Common myeloid progenitor, CD34-positive (primary cell): ENCODE results near the gene SCFD1.
"Not testable (repeated sequence)": the region's sequence is repeated elsewhere in the genome, so short reads cannot be mapped to it uniquely, and the experiment has no call there.

Source experiments
- CTCF ChIA-PET: fragments of 350-600 bp; sonication (Branson Sonifier 250); formaldehyde crosslinking; loops from one replicate; lab custom pipeline; 2021; ENCODE audit warnings: antibody characterized with exemption; lab: Charles Lee
- POLR2A ChIA-PET: fragments of 350-600 bp; sonication (Branson Sonifier 250); formaldehyde crosslinking; loops from one replicate; lab custom pipeline; 2021; ENCODE audit warnings: antibody characterized with exemption; lab: Charles Lee
- DNase-seq, 3 donors: peaks; one replicate each; pipeline versions ENCODE4 v3.0.0 to v3.0.0-alpha.2; 2013
- H3K27ac ChIP-seq, 2 experiments: 1 replicate in 1 of 2; 2 replicates in 1 of 2; pipeline ENCODE4 v1.7.0; 2013; ENCODE audit warnings: inconsistent platforms in 2 of 2, low read length in 2 of 2, mild to moderate bottlenecking in 2 of 2, low read depth in 1 of 2, moderate library complexity in 1 of 2; ENCODE audit not compliant: severe bottlenecking in 2 of 2, insufficient read depth in 1 of 2, poor library complexity in 1 of 2
- H3K27me3 ChIP-seq, 5 experiments: replicated peaks in 2 of 5; 1 replicate in 3 of 5; 2 replicates in 2 of 5; pipeline versions ENCODE4 v1.6.1 to v1.7.0; 2013; ENCODE audit warnings: low read length in 4 of 5, mild to moderate bottlenecking in 2 of 5, moderate library complexity in 2 of 5, inconsistent platforms in 1 of 5; ENCODE audit not compliant: insufficient read depth in 5 of 5, control insufficient read depth in 4 of 5
- H3K36me3 ChIP-seq, 4 experiments: 1 replicate in 2 of 4; 2 replicates in 2 of 4; pipeline versions ENCODE4 v1.6.1 to v1.7.0; 2013; ENCODE audit warnings: low read length in 3 of 4, control low read depth in 1 of 4, mild to moderate bottlenecking in 1 of 4; ENCODE audit not compliant: control insufficient read depth in 4 of 4, insufficient read depth in 4 of 4
- H3K4me1 ChIP-seq, 4 experiments: 1 replicate in 3 of 4; 2 replicates in 1 of 4; pipeline versions ENCODE4 v1.6.1 to v1.7.1; 2013; ENCODE audit warnings: low read length in 3 of 4, mild to moderate bottlenecking in 3 of 4, control low read depth in 1 of 4, inconsistent platforms in 1 of 4, moderate library complexity in 1 of 4; ENCODE audit not compliant: control insufficient read depth in 4 of 4, insufficient read depth in 4 of 4; ENCODE audit errors: control extremely low read depth in 1 of 4
- H3K4me3 ChIP-seq, 7 experiments: 1 replicate in 4 of 7; 2 replicates in 3 of 7; pipeline versions ENCODE4 v1.5.1 to v1.7.0; 2013; ENCODE audit warnings: mild to moderate bottlenecking in 7 of 7, low read length in 6 of 7, moderate library complexity in 6 of 7, inconsistent platforms in 2 of 7, low read depth in 2 of 7, control low read depth in 1 of 7; ENCODE audit not compliant: insufficient read depth in 4 of 7, control insufficient read depth in 1 of 7; ENCODE audit errors: extremely low read depth in 1 of 7
- H3K9me3 ChIP-seq, 5 experiments: 1 replicate in 4 of 5; 2 replicates in 1 of 5; pipeline versions ENCODE4 v1.6.1 to v1.7.1; 2013; ENCODE audit warnings: low read length in 4 of 5, mild to moderate bottlenecking in 2 of 5, inconsistent platforms in 1 of 5, low read depth in 1 of 5, moderate library complexity in 1 of 5; ENCODE audit not compliant: control insufficient read depth in 4 of 5, insufficient read depth in 2 of 5; ENCODE audit errors: control extremely low read depth in 1 of 5
- WGBS: methylation state at CpG from one replicate; pipeline ENCODE4 v1.1.5; 2013; ENCODE audit not compliant: insufficient coverage; 5-methylcytosine and 5-hydroxymethylcytosine counted together

The SCFD1 gene

GRCh38 chr14:30624132-30624423 lies 2.0 kb downstream of the SCFD1 start:
- Histone ChIP-seq H3K9me3 (no peaks in the 10 kb centered on the region), H3K27ac (no peak overlapping the region), H3K4me3 (peak overlapping the region in 2 of 7 experiments; percentile 24 to 90), H3K4me1 (peaks cover 6 to 31% (median 15%) of the 10 kb centered on the region in 4 experiments), H3K36me3 (peaks cover 0 to 7% (median 1%) of the 10 kb centered on the region in 4 experiments), H3K27me3 (no peaks in the 10 kb centered on the region)
- CTCF ChIA-PET, result no interaction called here
- no peak for DNase-seq
- 97% methylated on average over 4 of the region's 5 CpGs for WGBS
- POLR2A ChIA-PET, result no interaction called here

- no peak overlapping the region for H3K4me3 ChIP-seq
- CTCF ChIA-PET, result no interaction called here
- H3K27me3 ChIP-seq, result no peaks in the 10 kb centered on the region
- peaks cover 0 to 7% (median 2%) of the 10 kb centered on the region in 4 experiments for H3K36me3 ChIP-seq
- no peaks in the 10 kb centered on the region for H3K9me3 ChIP-seq
- WGBS, result 100% methylated on average over 1 of the region's 3 CpGs
- H3K4me1 ChIP-seq, result peaks cover 6 to 31% (median 15%) of the 10 kb centered on the region in 4 experiments
- DNase-seq, result no peak
- POLR2A ChIA-PET, result no interaction called here
- no peak overlapping the region for H3K27ac ChIP-seq
Measured at GRCh38 chr14:30625533-30625932, 3.4 kb downstream of the SCFD1 start.

DNA sequence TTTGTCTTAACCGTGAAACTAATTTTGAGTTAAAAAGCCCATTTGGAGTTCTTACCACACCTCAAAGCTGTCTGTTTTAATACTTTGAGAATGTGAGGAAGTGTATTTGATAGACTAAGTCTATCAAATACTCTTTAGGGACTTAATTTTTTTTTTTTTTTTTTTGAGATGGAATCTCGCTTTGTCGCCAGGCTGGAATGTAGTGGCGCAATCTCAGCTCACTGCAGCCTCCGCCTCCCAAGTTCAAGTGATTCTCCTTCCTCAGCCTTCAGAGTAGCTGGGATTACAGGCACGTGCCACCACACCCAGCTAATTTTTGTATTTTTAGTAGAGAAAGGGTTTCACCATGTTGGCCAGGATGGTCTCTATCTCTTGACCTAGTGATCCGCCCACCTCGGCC lies 7.3 kb downstream of the SCFD1 start:
- POLR2A ChIA-PET, result not testable (repeated sequence)

GRCh38 chr14:30630248-30630647 lies 8.1 kb downstream of the SCFD1 start:
- peaks cover 4 to 26% (median 16%) of the 10 kb centered on the region in 4 experiments for H3K36me3 ChIP-seq
- H3K9me3 ChIP-seq, result no peaks in the 10 kb centered on the region
- H3K27me3 ChIP-seq, result no peaks in the 10 kb centered on the region
- no peak overlapping the region for H3K27ac ChIP-seq
- peaks cover 0 to 3% (median 0%) of the 10 kb centered on the region in 4 experiments for H3K4me1 ChIP-seq
- ChIA-PET CTCF (no interaction called here), POLR2A (no interaction called here)
- H3K4me3 ChIP-seq, result no peak overlapping the region
- no peak for DNase-seq

More for the DNA sequence above, 7.3 kb downstream of the SCFD1 start:
- H3K36me3 ChIP-seq, result peaks cover 0 to 18% (median 11%) of the 10 kb centered on the region in 4 experiments
- WGBS, result 100% methylated on average over 3 of the region's 8 CpGs
- H3K4me3 ChIP-seq, CTCF ChIA-PET, DNase-seq, H3K27me3 ChIP-seq, H3K27ac ChIP-seq, H3K9me3 ChIP-seq, H3K4me1 ChIP-seq: not testable (repeated sequence)

DNA sequence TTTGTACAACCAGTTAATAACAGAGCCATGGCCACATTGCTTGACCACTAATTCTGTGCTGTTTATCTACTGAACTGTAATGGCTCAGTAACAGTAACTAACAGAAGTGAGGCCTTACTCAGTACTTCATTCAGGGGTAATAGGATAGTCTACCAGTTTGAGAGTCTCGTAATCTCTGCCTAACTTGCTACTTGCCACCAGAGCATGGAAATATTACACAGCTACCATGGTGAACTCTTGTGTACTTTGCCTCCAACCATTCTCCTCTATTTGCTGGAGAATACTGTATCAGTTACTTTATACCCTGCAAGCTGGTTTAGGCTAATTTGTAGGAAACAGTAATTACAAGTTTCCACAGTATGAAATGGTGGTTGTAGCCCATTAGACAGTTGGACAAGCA lies 10.6 kb downstream of the SCFD1 start:
- Histone ChIP-seq H3K4me3 (no peak overlapping the region), H3K9me3 (no peaks in the 10 kb centered on the region), H3K4me1 (no peaks in the 10 kb centered on the region), H3K36me3 (peaks cover 10 to 48% (median 20%) of the 10 kb centered on the region in 4 experiments), H3K27me3 (no peaks in the 10 kb centered on the region), H3K27ac (no peak overlapping the region)
- no peak for DNase-seq
- POLR2A ChIA-PET, result no interaction called here
- CTCF ChIA-PET, result no interaction called here
- WGBS, result 100% methylated on average over 1 of the region's 1 CpG

GRCh38 chr14:30638926-30639325 lies 16.8 kb downstream of the SCFD1 start:
- POLR2A ChIA-PET, result no interaction called here
- CTCF ChIA-PET, result no interaction called here
- Histone ChIP-seq H3K27ac (no peak overlapping the region), H3K36me3 (peaks cover 11 to 52% (median 29%) of the 10 kb centered on the region in 4 experiments), H3K4me1 (no peaks in the 10 kb centered on the region), H3K4me3 (no peak overlapping the region), H3K9me3 (peaks cover 0 to under 1% (median 0%) of the 10 kb centered on the region in 5 experiments), H3K27me3 (no peaks in the 10 kb centered on the region)
- DNase-seq, result no peak
- WGBS, result 87% methylated on average over 3 of the region's 3 CpGs

DNA sequence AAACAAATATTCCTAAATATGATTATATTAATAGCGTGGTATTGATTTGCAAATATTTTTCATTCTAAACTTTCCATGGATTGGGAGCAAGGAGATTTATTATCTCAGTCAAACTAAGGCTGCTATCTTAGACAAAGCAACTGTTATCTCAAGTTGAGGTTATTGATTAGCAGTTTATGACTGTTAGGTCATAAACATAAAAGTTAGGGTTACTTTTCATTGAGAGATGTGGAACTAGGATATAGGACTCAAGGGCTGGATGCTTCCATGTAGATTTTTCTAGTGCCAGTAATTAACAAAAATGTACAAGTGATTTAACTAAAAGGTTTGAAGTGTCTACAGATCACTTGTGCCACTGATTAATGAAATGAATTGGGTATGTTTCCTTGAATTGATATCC lies 19.1 kb downstream of the SCFD1 start:
- no CpG with 5 or more reads among the region's 1 CpG for WGBS
- peaks cover 23 to 55% (median 32%) of the 10 kb centered on the region in 4 experiments for H3K36me3 ChIP-seq
- no peaks in the 10 kb centered on the region for H3K4me1 ChIP-seq
- no peak overlapping the region for H3K4me3 ChIP-seq
- ChIA-PET CTCF (no interaction called here), POLR2A (no interaction called here)
- H3K27me3 ChIP-seq, result no peaks in the 10 kb centered on the region
- H3K27ac ChIP-seq, result no peak overlapping the region
- DNase-seq, result no peak
- H3K9me3 ChIP-seq, result peaks cover 0 to 18% (median 4%) of the 10 kb centered on the region in 5 experiments
